Mesenchymal stem cell (in vitro differentiated cells and primary cell): Measurements from ENCODE around the gene METTL25B.

Experiments used
- DNase-seq: peaks from one replicate; pipeline ENCODE4 v3.0.0-alpha.2; 2013
- H2AFZ ChIP-seq: one replicate; pipeline ENCODE4 v1.6.1; 2013; ENCODE audit warnings: low read depth, mild to moderate bottlenecking, control low read depth, inconsistent platforms, low read length, moderate library complexity
- H2AK5ac ChIP-seq: 2 replicates; pipeline ENCODE4 v1.6.1; 2013; ENCODE audit warnings: low read length, moderate library complexity, mild to moderate bottlenecking, inconsistent platforms; ENCODE audit not compliant: severe bottlenecking
- H2BK120ac ChIP-seq: one replicate; pipeline ENCODE4 v1.6.1; 2013; ENCODE audit warnings: low read depth, mild to moderate bottlenecking, inconsistent platforms, low read length, moderate library complexity
- H2BK12ac ChIP-seq, 2 experiments: one replicate each; pipeline ENCODE4 v1.6.1; 2013; ENCODE audit warnings: inconsistent platforms in 2 of 2, low read length in 2 of 2, mild to moderate bottlenecking in 2 of 2, moderate library complexity in 2 of 2, control low read depth in 1 of 2
- H2BK15ac ChIP-seq: one replicate; pipeline ENCODE4 v1.6.1; 2013; ENCODE audit warnings: mild to moderate bottlenecking, low read depth, inconsistent platforms; ENCODE audit not compliant: poor library complexity, severe bottlenecking
- H2BK5ac ChIP-seq: 2 replicates; pipeline ENCODE4 v1.6.1; 2013; ENCODE audit warnings: low read depth, mild to moderate bottlenecking, low read length, control low read depth, inconsistent platforms; ENCODE audit not compliant: poor library complexity, severe bottlenecking
- H3K14ac ChIP-seq, 2 experiments: one replicate each; pipeline ENCODE4 v1.6.1; 2013; ENCODE audit warnings: inconsistent platforms in 2 of 2, low read length in 2 of 2, control low read depth in 1 of 2, mild to moderate bottlenecking in 1 of 2, moderate library complexity in 1 of 2
- H3K18ac ChIP-seq, 2 experiments: one replicate each; pipeline ENCODE4 v1.6.1; 2013; ENCODE audit warnings: inconsistent platforms in 2 of 2, low read length in 2 of 2, control low read depth in 1 of 2, low read depth in 1 of 2, mild to moderate bottlenecking in 1 of 2
- H3K23ac ChIP-seq, 2 experiments: one replicate each; pipeline ENCODE4 v1.6.1; 2013; ENCODE audit warnings: inconsistent platforms in 2 of 2, low read length in 2 of 2, mild to moderate bottlenecking in 2 of 2, moderate library complexity in 2 of 2, control low read depth in 1 of 2
- H3K27ac ChIP-seq: 2 replicates; pipeline ENCODE4 v1.5.1; 2013; ENCODE audit warnings: mild to moderate bottlenecking, moderate library complexity, low read length, control low read depth, inconsistent platforms; ENCODE audit not compliant: poor library complexity, severe bottlenecking
- H3K27me3 ChIP-seq, 2 experiments: 2 replicates each; pipeline versions ENCODE4 v1.6.1 to v1.7.0; 2013; ENCODE audit warnings: low read length in 2 of 2, mild to moderate bottlenecking in 2 of 2, moderate library complexity in 2 of 2, control low read depth in 1 of 2, inconsistent platforms in 1 of 2; ENCODE audit not compliant: control insufficient read depth in 1 of 2, insufficient read depth in 1 of 2
- H3K36me3 ChIP-seq, 2 experiments: 2 replicates each; pipeline versions ENCODE4 v1.6.1 to v1.7.0; 2013; ENCODE audit warnings: low read length in 2 of 2, control low read depth in 1 of 2, inconsistent platforms in 1 of 2, low read depth in 1 of 2, mild to moderate bottlenecking in 1 of 2; ENCODE audit not compliant: insufficient read depth in 2 of 2, control insufficient read depth in 1 of 2
- H3K4ac ChIP-seq, 2 experiments: one replicate each; pipeline ENCODE4 v1.6.1; 2013; ENCODE audit warnings: inconsistent platforms in 2 of 2, low read length in 2 of 2, mild to moderate bottlenecking in 2 of 2, moderate library complexity in 2 of 2, control low read depth in 1 of 2, low read depth in 1 of 2
- H3K4me1 ChIP-seq: 2 replicates; pipeline ENCODE4 v1.6.1; 2013; ENCODE audit warnings: low read depth, low read length, control low read depth; ENCODE audit not compliant: control insufficient read depth, insufficient read depth
- H3K4me2 ChIP-seq: 2 replicates; pipeline ENCODE4 v1.6.1; 2013; ENCODE audit warnings: low read length, mild to moderate bottlenecking, inconsistent platforms; ENCODE audit not compliant: poor library complexity, severe bottlenecking
- H3K4me3 ChIP-seq, 2 experiments: 2 replicates each; pipeline versions ENCODE4 v1.5.1 to v1.7.0; 2013; ENCODE audit warnings: low read length in 2 of 2, mild to moderate bottlenecking in 2 of 2, control low read depth in 1 of 2, low read depth in 1 of 2; ENCODE audit not compliant: insufficient read depth in 1 of 2
- H3K79me1 ChIP-seq: replicated peaks from 2 replicates; pipeline ENCODE4 v1.6.1; 2013; ENCODE audit warnings: mild to moderate bottlenecking, control low read depth, low read length, inconsistent platforms; ENCODE audit not compliant: poor library complexity, severe bottlenecking
- H3K9ac ChIP-seq: 2 replicates; pipeline ENCODE4 v1.7.0; 2013; ENCODE audit warnings: mild to moderate bottlenecking, low read length, moderate library complexity
- H3K9me3 ChIP-seq: 2 replicates; pipeline ENCODE4 v1.7.0; 2013; ENCODE audit warnings: mild to moderate bottlenecking, low read length; ENCODE audit not compliant: control insufficient read depth
- H4K8ac ChIP-seq: one replicate; pipeline ENCODE4 v1.6.1; 2013; ENCODE audit warnings: inconsistent platforms, mild to moderate bottlenecking, low read length, moderate library complexity
- H4K91ac ChIP-seq: one replicate; pipeline ENCODE4 v1.6.1; 2013; ENCODE audit warnings: mild to moderate bottlenecking, low read length, inconsistent platforms
- WGBS: methylation state at CpG from one replicate; pipeline ENCODE4 v1.1.7; 2013; ENCODE audit warnings: mixed read lengths; 5-methylcytosine and 5-hydroxymethylcytosine counted together

METTL25B gene

DNA sequence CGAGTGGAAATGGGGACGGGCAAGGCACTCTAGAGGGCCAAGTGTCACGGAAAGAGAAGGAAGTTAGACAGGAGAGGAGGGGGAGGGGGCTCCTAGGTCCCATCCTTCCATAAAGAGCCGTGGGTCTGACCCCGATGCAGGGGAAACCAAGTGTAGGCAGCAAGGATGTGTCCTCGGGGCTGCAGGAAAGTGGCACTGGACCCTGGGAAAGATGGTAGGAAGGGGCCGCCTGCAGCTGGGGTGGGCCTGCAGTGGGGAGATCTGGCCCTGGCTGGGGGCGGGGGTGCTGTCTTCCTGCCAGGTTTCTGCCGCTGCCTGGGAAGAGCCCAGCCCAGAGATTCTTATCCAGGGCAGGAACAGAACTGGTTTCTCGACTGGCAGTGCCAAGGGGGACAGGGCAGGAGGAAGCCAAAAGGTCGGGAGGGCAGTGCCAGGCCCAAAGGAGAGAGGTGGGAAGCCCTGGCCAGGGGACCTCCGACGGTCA lies 35.8 kb upstream of the METTL25B start:
- DNase-seq: no peak
- H4K91ac ChIP-seq: peak overlapping the region; percentile 1
- H3K9me3 ChIP-seq: no peaks in the 10 kb centered on the region
- peak overlapping the region; percentile 55 for H4K8ac ChIP-seq
- H2AFZ ChIP-seq: no peak overlapping the region
- H2BK12ac ChIP-seq: peak overlapping the region; percentile 29 to 41
- H2BK120ac ChIP-seq: no peak overlapping the region
- no peaks in the 10 kb centered on the region for H3K36me3 ChIP-seq
- no peak overlapping the region for H3K23ac ChIP-seq
- peak overlapping the region in 1 of 2 experiments; percentile 28 for H3K18ac ChIP-seq
- no peak overlapping the region for H3K4me3 ChIP-seq
- H3K27me3 ChIP-seq: peaks cover 0 to 42% of the 10 kb centered on the region in 2 experiments
- H2BK5ac ChIP-seq: no peak overlapping the region
- H3K4me2 ChIP-seq: no peak overlapping the region
- peaks cover 46% of the 10 kb centered on the region for H3K4me1 ChIP-seq
- H2BK15ac ChIP-seq: no peak overlapping the region
- H3K79me1 ChIP-seq: no peaks in the 10 kb centered on the region
- H3K27ac ChIP-seq: no peak overlapping the region
- WGBS: 5% methylated on average over 11 of the region's 13 CpGs
- H3K4ac ChIP-seq: peak overlapping the region in 1 of 2 experiments; percentile 32
- no peak overlapping the region for H2AK5ac ChIP-seq
- no peak overlapping the region for H3K14ac ChIP-seq
- H3K9ac ChIP-seq: peak overlapping the region; percentile 22

DNA sequence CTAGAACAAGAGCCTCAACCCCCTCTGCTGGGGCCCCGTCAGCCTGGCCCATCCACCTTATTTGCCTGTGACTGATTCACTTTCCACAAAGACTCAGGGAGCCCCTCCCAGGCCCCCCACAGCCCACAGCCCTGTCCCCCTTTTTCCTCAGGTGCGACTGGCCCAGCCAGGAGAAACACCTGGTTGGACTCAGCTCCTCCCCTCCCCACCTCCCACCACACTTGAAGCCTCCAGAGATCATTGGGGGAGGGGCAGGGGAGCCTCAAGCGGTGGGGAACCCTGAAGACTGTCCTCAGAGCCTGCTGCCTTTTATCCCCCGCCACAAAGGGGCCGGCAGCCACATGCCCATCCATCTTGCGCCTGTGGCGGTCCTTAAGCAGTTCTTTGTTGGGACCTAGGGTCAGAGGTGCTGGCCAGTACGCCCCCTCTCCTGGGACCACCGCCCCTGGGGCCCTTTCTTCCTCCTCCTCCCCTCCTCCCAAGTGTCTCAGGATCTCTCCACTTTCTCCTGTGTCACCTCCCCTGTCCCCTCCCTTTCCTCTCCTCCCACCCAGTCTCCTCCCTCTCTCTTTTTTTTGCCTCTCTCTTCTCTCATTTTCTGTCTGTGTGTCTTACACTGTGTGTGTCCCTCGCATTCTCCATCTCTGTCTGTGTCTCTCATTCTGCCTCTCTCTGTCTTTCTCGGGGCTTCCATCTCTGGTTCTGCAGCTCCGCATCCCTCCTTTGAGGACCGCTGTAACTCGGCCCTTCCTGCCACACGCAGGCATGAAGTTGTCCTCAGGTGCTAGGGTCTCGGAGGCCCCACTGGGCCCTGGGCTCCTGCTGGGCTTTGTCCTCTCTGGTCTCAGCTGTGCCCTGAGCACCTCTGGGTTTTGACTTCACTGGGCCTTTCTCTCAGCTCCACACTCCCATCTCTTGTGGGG lies 35.1 kb upstream of the METTL25B start:
- H2BK5ac ChIP-seq: no peak overlapping the region
- H3K27me3 ChIP-seq: peaks cover 0 to 42% of the 10 kb centered on the region in 2 experiments
- H3K4ac ChIP-seq: peak overlapping the region in 1 of 2 experiments; percentile 32
- no peak overlapping the region for H3K27ac ChIP-seq
- H2BK120ac ChIP-seq: peak overlapping the region; percentile 11
- peaks cover 48% of the 10 kb centered on the region for H3K4me1 ChIP-seq
- peak overlapping the region; percentile 30 for H3K4me2 ChIP-seq
- peak overlapping the region; percentile 94 for H4K8ac ChIP-seq
- peak overlapping the region; percentile 29 to 46 for H2BK12ac ChIP-seq
- H3K18ac ChIP-seq: peak overlapping the region; percentile 37 to 61
- WGBS: 29% methylated on average over 16 of the region's 16 CpGs
- H3K36me3 ChIP-seq: peaks cover 0 to 4% of the 10 kb centered on the region in 2 experiments
- H4K91ac ChIP-seq: peak overlapping the region; percentile 37
- H3K9ac ChIP-seq: no peak overlapping the region
- no peak for DNase-seq
- H3K14ac ChIP-seq: no peak overlapping the region
- H3K4me3 ChIP-seq: no peak overlapping the region
- no peak overlapping the region for H2AFZ ChIP-seq
- no peak overlapping the region for H2AK5ac ChIP-seq
- H2BK15ac ChIP-seq: peak overlapping the region; percentile 9
- no peaks in the 10 kb centered on the region for H3K9me3 ChIP-seq
- H3K23ac ChIP-seq: no peak overlapping the region
- no peaks in the 10 kb centered on the region for H3K79me1 ChIP-seq

DNA sequence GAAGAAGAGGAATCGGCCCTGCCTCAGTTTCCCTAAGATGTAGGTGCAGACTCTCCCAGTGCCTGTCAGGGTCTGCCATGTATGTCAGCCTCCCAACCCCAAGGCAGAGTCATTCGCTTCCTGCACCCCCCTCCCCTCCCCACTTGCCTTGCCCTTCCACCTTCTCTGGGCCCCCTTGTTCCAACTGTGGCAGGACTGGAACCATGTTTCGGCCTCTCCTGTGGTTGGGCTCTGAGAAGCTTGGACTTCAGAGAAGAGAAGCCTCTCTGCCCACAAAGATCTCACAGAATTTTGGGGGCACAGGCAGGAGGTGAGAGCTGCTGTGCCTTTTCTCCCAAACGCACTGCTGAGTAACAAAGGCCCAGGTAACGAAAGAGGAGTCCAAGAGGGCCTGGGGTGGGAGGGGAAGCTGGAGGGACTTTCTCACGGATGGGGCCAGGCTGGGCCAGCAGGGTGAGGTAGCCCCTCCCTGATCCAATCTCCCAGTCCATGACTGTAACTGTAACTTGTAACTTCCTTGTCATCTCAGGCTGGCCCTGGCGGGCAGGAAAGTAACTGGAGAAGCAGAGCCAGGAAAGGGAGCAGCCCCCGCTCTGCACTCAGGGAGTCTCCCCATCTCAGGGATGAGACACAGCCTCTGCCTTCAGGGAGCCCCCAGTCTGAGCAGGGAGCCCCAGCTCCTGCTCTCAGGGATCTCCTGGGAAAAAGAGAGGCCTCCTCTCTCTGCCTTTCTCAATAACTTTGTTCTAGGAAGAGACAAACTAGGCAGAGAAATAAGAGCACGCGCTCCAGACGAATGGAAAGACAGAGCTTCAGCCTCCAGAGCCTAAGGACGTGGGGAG lies 34.2 kb upstream of the METTL25B start:
- H3K23ac ChIP-seq: no peak overlapping the region
- H3K9me3 ChIP-seq: no peaks in the 10 kb centered on the region
- no peaks in the 10 kb centered on the region for H3K79me1 ChIP-seq
- H3K4ac ChIP-seq: peak overlapping the region in 1 of 2 experiments; percentile 30
- peak overlapping the region; percentile 94 for H4K8ac ChIP-seq
- H3K27ac ChIP-seq: no peak overlapping the region
- no peak overlapping the region for H3K4me2 ChIP-seq
- peak overlapping the region; percentile 69 for H4K91ac ChIP-seq
- H2AFZ ChIP-seq: no peak overlapping the region
- no peak overlapping the region for H2BK5ac ChIP-seq
- H3K4me1 ChIP-seq: peaks cover 48% of the 10 kb centered on the region
- no peak overlapping the region for H2AK5ac ChIP-seq
- no peak overlapping the region for H3K4me3 ChIP-seq
- H3K14ac ChIP-seq: no peak overlapping the region
- peak overlapping the region; percentile 11 for H2BK120ac ChIP-seq
- peak overlapping the region; percentile 18 to 52 for H3K18ac ChIP-seq
- H2BK15ac ChIP-seq: peak overlapping the region; percentile 13
- peak overlapping the region; percentile 18 for H3K9ac ChIP-seq
- H3K36me3 ChIP-seq: peaks cover 2 to 13% of the 10 kb centered on the region in 2 experiments
- peak overlapping the region; percentile 46 to 49 for H2BK12ac ChIP-seq
- peaks cover 0 to 43% of the 10 kb centered on the region in 2 experiments for H3K27me3 ChIP-seq
- DNase-seq: no peak
- WGBS: 48% methylated on average over 12 of the region's 12 CpGs

DNA sequence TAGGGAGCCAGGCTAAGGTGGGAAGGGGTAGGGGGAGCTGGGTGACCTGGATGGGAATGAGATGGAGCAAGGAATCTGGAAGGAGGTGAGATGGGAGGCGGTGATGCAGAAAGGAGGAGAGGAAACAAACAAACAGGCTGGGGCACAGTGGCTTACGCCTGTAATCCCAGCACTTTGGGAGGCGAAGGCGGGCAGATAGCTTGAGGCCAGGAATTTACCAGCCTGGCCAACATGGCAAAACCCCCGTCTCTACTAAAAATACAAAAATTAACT lies 33.6 kb upstream of the METTL25B start:
- Histone ChIP-seq H2AK5ac (no peak overlapping the region), H2BK15ac (no peak overlapping the region), H3K27me3 (peaks cover 0 to 45% of the 10 kb centered on the region in 2 experiments), H2BK12ac (no peak overlapping the region), H3K4ac (no peak overlapping the region), H3K4me3 (no peak overlapping the region), H3K27ac (no peak overlapping the region), H3K4me1 (peaks cover 45% of the 10 kb centered on the region), H2BK5ac (no peak overlapping the region), H2AFZ (no peak overlapping the region), H3K23ac (no peak overlapping the region), H3K9me3 (no peaks in the 10 kb centered on the region), H4K91ac (peak overlapping the region; percentile 55), H3K4me2 (no peak overlapping the region), H3K18ac (peak overlapping the region in 1 of 2 experiments; percentile 52), H3K79me1 (no peaks in the 10 kb centered on the region), H2BK120ac (no peak overlapping the region), H3K9ac (peak overlapping the region; percentile 18), H3K36me3 (peaks cover 6 to 19% of the 10 kb centered on the region in 2 experiments), H4K8ac (peak overlapping the region; percentile 12), H3K14ac (no peak overlapping the region)
- no peak for DNase-seq
- WGBS: 88% methylated on average over 5 of the region's 5 CpGs
